ENCODE data around the gene IFITM1. TPM values are rescaled to one million over a fixed set of nuclear protein-coding genes. Genes with fewer than 3 reads are reported as not detected.

The IFITM1 gene
- total and polyA plus RNA-seq, 2 donors (not counting 3 experiments of a cell fraction or from before 2014, with no cell fraction given): 11.5 to 24.6 TPM

DNA sequence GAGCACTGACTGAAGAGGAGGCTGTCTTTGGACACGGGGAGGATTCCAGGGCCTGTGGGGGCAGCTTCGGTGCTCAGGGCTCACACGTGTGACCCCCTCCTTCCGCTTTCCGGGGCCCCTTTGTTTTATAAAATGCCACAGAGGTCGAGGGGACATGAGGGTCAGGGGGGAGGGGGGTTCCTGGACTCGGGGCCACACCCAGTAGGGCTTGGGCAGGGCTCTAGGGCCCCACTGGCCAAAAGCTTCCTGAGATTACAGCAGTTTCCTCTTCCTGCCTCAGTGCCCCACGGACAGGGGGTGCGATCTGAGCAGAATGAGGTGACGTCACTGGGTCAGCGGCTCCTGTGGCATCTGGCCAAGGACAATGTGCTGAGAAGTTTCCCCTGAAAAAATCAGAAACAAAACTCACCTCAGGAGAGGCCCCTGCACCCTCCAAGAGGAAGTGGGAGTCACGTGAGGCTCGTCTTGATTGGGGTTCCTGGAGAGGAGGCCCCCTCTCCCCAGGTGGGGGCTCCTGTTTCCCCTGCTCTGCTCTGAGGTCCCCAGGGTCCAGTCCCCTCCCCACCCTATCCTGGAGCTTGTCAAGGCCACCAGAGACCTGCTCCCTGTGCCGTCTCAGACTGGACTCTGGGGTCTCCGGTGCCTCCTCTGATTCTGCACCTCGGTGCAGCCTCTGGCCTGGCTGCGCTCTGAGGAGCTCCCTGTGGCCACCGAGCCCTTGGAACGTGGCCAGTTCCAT, 13.2 kb downstream of the IFITM1 start:
- Histone ChIP-seq H4K20me1 (replicated peaks; ENCODE audit: control insufficient read depth, extremely low read depth, insufficient read depth, low read length) (no peaks in the 10 kb centered on the region), H3K9ac (replicated peaks; ENCODE audit: extremely low read depth, insufficient read depth, low read length) (peak overlapping the region; percentile 44), H3K36me3 (ENCODE audit: control insufficient read depth in 2 of 2, extremely low read depth in 1 of 2, insufficient read depth in 2 of 2, low read length in 2 of 2) (no peaks in the 10 kb centered on the region), H3K79me2 (ENCODE audit: control insufficient read depth, insufficient read depth, low read length) (no peaks in the 10 kb centered on the region), H3K27me3 (ENCODE audit: control insufficient read depth in 2 of 2, insufficient read depth in 2 of 2, low read length in 2 of 2) (no peaks in the 10 kb centered on the region), H3K4me1 (ENCODE audit: control insufficient read depth, extremely low read depth, insufficient read depth, low read length) (peaks cover 15% of the 10 kb centered on the region), H3K27ac (ENCODE audit: insufficient read depth, low read depth, low read length) (peak overlapping the region; percentile 59), H2AFZ (ENCODE audit: low read depth, low read length) (peak overlapping the region; percentile 50), H3K4me2 (ENCODE audit: insufficient read depth, low read length) (peak overlapping the region; percentile 26), H3K4me3 (replicated peaks in 1 of 3; ENCODE audit: insufficient read depth in 1 of 3, low read depth in 1 of 3, low read length in 3 of 3) (no peak overlapping the region), H3K9me3 (replicated peaks; ENCODE audit: control insufficient read depth, insufficient read depth, low read length) (no peaks in the 10 kb centered on the region), H3K9me1 (replicated peaks; ENCODE audit: control insufficient read depth, extremely low read depth, insufficient read depth, low read length) (no peaks in the 10 kb centered on the region)
- CTCF ChIA-PET: interaction anchor here (0.7 to 1.3 kb wide), 5 partner anchors 12 to 28 kb away, joined by 3 to 4 read pairs (median 3); no protein-coding TSS in a partner anchor
- POLR2A ChIA-PET: interaction anchor here (1.0 kb wide), 1 partner anchor 28 kb away, joined by 3 read pairs; no protein-coding TSS in a partner anchor
- no TSS peak for BruUV-seq (replicated peaks)
- TF ChIP-seq EZH2 (IDR thresholded peaks at IDR 0.05; ENCODE audit: borderline replicate concordance, low read depth, low read length, severe bottlenecking): no peak
- TF ChIP-seq FOS (IDR thresholded peaks at IDR 0.05; ENCODE audit: borderline replicate concordance, insufficient read depth, low read length): peak; percentile 15
- peak; percentile 74 for TF ChIP-seq JUN (IDR thresholded peaks at IDR 0.05; ENCODE audit: borderline replicate concordance, insufficient read depth, insufficient read length, low read depth)
- peak; percentile 51 for TF ChIP-seq MYC (IDR thresholded peaks at IDR 0.05; ENCODE audit: low read depth, low read length)
- peak; percentile 40 for TF ChIP-seq GATA2 (IDR thresholded peaks at IDR 0.05; ENCODE audit: insufficient read depth, insufficient read length, low read depth, low read length)
- TF ChIP-seq MAX (IDR thresholded peaks at IDR 0.05; ENCODE audit: insufficient read depth, insufficient read length): no peak
- TF ChIP-seq POLR2A (IDR thresholded peaks at IDR 0.05; ENCODE audit: low read depth, low read length): peak; percentile 20
- peak; percentile 76 for TF ChIP-seq POLR2AphosphoS5 (IDR thresholded peaks at IDR 0.05; ENCODE audit: insufficient read depth, low read depth, low read length)
- TF ChIP-seq, protein P1, sequence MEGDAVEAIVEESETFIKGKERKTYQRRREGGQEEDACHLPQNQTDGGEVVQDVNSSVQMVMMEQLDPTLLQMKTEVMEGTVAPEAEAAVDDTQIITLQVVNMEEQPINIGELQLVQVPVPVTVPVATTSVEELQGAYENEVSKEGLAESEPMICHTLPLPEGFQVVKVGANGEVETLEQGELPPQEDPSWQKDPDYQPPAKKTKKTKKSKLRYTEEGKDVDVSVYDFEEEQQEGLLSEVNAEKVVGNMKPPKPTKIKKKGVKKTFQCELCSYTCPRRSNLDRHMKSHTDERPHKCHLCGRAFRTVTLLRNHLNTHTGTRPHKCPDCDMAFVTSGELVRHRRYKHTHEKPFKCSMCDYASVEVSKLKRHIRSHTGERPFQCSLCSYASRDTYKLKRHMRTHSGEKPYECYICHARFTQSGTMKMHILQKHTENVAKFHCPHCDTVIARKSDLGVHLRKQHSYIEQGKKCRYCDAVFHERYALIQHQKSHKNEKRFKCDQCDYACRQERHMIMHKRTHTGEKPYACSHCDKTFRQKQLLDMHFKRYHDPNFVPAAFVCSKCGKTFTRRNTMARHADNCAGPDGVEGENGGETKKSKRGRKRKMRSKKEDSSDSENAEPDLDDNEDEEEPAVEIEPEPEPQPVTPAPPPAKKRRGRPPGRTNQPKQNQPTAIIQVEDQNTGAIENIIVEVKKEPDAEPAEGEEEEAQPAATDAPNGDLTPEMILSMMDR (IDR thresholded peaks at IDR 0.05; ENCODE audit: extremely low read depth in 1 of 2, insufficient read depth in 1 of 2, low read depth in 1 of 2, low read length in 2 of 2): no peak
- peak; percentile 84 for DNase-seq (ENCODE audit: low read depth, low spot score)
- intact Hi-C loops (cut with micrococcal nuclease): loop anchor here (1.0 to 2.0 kb wide), 2 partner anchors 8 to 30 kb away; no protein-coding TSS in a partner anchor
- peak; percentile 98 for FAIRE-seq
- dilution Hi-C loops (cut with MboI; ENCODE audit: extremely low pct_ligation_motif_present, low sequenced_read_pairs): no loop called here
